Measurements from ENCODE around the gene NUP62CL. TPM values are rescaled to one million over a fixed set of nuclear protein-coding genes. Genes with fewer than 3 reads are reported as not detected.

Gene NUP62CL, protein sequence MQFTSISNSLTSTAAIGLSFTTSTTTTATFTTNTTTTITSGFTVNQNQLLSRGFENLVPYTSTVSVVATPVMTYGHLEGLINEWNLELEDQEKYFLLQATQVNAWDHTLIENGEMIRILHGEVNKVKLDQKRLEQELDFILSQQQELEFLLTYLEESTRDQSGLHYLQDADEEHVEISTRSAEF
- polyA plus RNA-seq (2013, experiment 1 of 2): 7.0 TPM
- polyA plus RNA-seq (2013, experiment 2 of 2): 4.4 TPM

DNA sequence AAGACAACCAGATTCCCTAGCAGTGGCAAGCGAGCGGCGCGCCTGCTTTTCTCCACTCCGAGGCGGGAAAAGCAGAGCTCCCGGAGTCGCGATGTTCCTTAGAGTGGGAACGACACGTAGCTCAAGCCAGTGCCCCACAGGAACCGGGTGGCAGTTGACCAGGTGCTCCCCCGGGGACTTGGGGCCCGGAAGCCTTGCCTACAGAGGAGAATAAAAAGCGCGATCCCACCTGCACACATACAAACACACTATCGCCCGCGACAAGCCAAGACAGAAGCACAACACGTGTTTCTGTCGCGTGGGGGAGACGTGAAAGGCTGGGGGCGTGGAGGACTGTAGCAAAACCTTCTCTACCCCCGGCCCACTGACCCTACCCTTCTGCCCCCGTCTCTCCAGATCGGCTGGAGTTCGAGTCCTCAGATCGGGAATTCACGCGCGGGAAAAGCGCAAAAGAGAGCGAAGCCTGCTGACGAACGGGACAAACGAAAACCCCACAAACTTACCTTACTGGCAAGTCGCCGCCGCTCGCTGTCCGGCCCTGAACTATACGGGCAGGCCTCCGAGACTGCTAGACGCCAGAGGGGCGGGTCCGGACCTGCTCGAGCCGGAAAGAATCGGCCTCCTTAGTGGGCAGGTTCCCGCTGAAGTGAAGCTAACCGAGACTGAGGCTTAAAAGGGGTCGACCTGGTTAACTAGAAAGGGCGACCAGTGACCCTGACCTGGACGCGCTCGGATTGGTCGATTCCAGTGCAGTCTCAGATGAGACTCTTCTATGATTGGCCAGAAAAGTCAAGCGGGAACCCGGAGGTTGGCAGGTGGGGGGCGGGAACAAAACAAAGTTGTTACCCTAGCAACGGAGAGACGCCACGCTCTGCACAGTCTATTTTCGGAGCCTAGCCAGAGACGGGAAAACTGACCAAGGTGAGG, at the start of gene NUP62CL, which contains the start of gene DNAAF6:
Gene NUP62CL (minus strand): TSS at position 664 of the 927 bp plus-strand sequence. CDS start 31,287 bp downstream, outside the sequence.
Gene DNAAF6 (plus strand): TSS at position 842 of the 927 bp plus-strand sequence. CDS start 6,265 bp downstream, outside the sequence.
- no peaks in the 10 kb centered on the region for H3K36me3 ChIP-seq (ENCODE audit: control insufficient read depth, insufficient read depth, low read length)
- peak within 1 kb of the TSS; percentile 66 for H3K27ac ChIP-seq (ENCODE audit: low read depth, low read length, severe bottlenecking)
- 0 to 2% methylated on average over 23 to 28 of the region's 66 CpGs for WGBS, 2 experiments (ENCODE audit: insufficient coverage in 2 of 2)
- H3K9me3 ChIP-seq (ENCODE audit: control insufficient read depth, low read length): no peaks in the 10 kb centered on the region
- no peaks in the 10 kb centered on the region for H3K4me1 ChIP-seq (ENCODE audit: control insufficient read depth, insufficient read depth, low read length, poor library complexity, severe bottlenecking)
- H3K4me3 ChIP-seq (ENCODE audit: extremely low read depth, insufficient read depth, low read length, poor library complexity, severe bottlenecking): peak within 1 kb of the TSS; percentile 51

DNA sequence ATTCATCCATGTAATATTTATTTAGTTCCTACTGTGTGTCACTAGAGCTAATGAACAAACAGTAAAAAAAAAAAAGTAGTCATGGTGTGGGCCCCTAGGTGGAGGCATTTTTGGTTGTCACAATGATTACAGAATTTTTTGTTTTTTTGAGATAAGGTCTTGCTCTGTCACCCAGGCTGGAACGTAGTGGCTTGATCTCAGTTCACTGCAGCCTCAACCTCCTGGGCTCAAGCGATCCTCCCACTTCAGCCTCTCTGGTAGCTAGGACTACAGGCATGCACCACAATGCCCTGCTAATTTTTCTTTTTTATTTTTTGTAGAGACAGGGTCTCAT, 22.2 kb upstream of the NUP62CL start:
- H3K4me1 ChIP-seq (ENCODE audit: control insufficient read depth, insufficient read depth, low read length, poor library complexity, severe bottlenecking): no peaks in the 10 kb centered on the region
- no peaks in the 10 kb centered on the region for H3K36me3 ChIP-seq (ENCODE audit: control insufficient read depth, insufficient read depth, low read length)
- no peaks in the 10 kb centered on the region for H3K9me3 ChIP-seq (ENCODE audit: control insufficient read depth, low read length)
- H3K4me3 ChIP-seq (ENCODE audit: extremely low read depth, insufficient read depth, low read length, poor library complexity, severe bottlenecking): no peak overlapping the region
- H3K27ac ChIP-seq (ENCODE audit: low read depth, low read length, severe bottlenecking): no peak overlapping the region
- WGBS, 2 experiments (ENCODE audit: insufficient coverage in 2 of 2): 60 to 100% methylated on average over 1 of the region's 2 CpGs

DNA sequence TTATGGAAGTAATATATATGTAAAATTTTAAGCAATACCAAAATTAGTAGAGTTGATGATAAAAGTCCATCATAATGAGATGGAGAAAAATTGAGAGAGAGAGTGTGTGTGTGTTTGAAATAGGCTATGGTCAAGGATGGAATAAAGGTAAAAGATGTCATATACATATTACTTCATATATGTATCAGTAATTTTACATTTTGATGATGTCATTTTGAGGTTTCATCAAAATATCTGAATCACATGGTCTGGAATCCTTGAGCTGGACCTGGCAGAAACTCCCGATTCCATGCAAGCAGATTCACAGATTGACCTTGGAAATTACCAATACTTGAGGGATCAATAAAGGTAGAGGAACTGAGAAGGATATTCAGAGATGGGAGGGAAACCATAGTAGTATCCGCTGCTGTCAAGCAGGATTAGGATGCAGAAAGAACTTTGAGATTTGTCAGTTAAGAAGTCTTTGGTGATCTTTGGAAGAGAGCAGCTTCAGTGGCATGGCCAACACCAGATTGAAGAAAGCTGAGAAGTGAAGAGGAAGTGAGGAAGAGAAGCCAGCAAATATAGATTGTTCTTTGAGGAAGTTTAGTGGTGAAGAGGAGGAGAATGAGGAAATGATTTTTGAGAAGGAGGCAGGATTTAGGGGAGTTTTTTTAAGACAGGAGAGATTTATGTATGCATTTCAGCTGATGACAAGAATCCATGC, 21.7 kb upstream of the NUP62CL start:
- Histone ChIP-seq H3K27ac (ENCODE audit: low read depth, low read length, severe bottlenecking) (no peak overlapping the region), H3K9me3 (ENCODE audit: control insufficient read depth, low read length) (no peaks in the 10 kb centered on the region), H3K36me3 (ENCODE audit: control insufficient read depth, insufficient read depth, low read length) (no peaks in the 10 kb centered on the region), H3K4me3 (ENCODE audit: extremely low read depth, insufficient read depth, low read length, poor library complexity, severe bottlenecking) (no peak overlapping the region), H3K4me1 (ENCODE audit: control insufficient read depth, insufficient read depth, low read length, poor library complexity, severe bottlenecking) (no peaks in the 10 kb centered on the region)
- WGBS, 2 experiments (ENCODE audit: insufficient coverage in 2 of 2): 86 to 100% methylated on average over 1 of the region's 2 CpGs

DNA sequence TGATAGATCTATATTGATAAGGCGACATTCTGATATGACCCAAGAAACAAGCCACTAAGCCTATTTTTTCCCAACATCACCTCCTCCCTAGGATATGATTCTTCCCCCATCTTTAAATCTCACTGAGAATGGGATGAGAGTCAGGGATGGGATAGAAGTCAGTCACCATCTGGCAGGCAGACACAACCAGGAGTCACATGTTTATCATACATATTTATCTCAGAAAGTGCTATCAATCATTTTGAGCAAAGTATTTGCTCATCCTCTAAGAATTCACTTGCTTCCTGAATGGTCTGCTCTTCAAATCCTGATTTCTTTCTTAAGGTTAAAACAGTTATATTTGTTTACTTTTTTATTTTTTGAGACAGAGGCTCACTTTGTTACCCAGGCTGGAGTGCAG, 20.5 kb upstream of the NUP62CL start:
- no peaks in the 10 kb centered on the region for H3K36me3 ChIP-seq (ENCODE audit: control insufficient read depth, insufficient read depth, low read length)
- no CpG with 5 or more reads among the region's 1 CpG for WGBS, 2 experiments (ENCODE audit: insufficient coverage in 2 of 2)
- H3K9me3 ChIP-seq (ENCODE audit: control insufficient read depth, low read length): no peaks in the 10 kb centered on the region
- no peaks in the 10 kb centered on the region for H3K4me1 ChIP-seq (ENCODE audit: control insufficient read depth, insufficient read depth, low read length, poor library complexity, severe bottlenecking)
- H3K4me3 ChIP-seq (ENCODE audit: extremely low read depth, insufficient read depth, low read length, poor library complexity, severe bottlenecking): no peak overlapping the region
- no peak overlapping the region for H3K27ac ChIP-seq (ENCODE audit: low read depth, low read length, severe bottlenecking)

DNA sequence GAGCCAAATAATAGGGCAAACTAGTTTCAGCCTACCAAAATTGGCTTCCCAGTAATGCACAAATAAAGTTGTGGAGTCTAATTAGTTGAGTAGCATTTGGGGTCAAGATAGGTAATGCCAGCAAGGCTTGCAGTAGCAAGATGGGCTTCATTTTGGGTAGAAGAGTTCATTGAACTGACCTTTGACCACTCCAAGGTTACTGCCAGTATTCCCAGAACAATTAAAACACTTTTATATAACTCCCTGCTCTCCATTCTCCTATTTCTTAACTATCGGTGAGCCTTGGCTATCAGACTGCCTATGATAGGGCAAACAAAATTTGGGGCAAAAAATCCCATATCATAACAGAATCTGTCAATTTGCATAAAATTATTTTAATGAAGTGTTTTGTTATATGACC, 7.2 kb upstream of the NUP62CL start:
- H3K4me3 ChIP-seq (ENCODE audit: extremely low read depth, insufficient read depth, low read length, poor library complexity, severe bottlenecking): no peak overlapping the region
- no CpG with 5 or more reads among the region's 1 CpG for WGBS, 2 experiments (ENCODE audit: insufficient coverage in 2 of 2)
- no peaks in the 10 kb centered on the region for H3K4me1 ChIP-seq (ENCODE audit: control insufficient read depth, insufficient read depth, low read length, poor library complexity, severe bottlenecking)
- H3K27ac ChIP-seq (ENCODE audit: low read depth, low read length, severe bottlenecking): no peak overlapping the region
- H3K9me3 ChIP-seq (ENCODE audit: control insufficient read depth, low read length): no peaks in the 10 kb centered on the region
- H3K36me3 ChIP-seq (ENCODE audit: control insufficient read depth, insufficient read depth, low read length): no peaks in the 10 kb centered on the region

DNA sequence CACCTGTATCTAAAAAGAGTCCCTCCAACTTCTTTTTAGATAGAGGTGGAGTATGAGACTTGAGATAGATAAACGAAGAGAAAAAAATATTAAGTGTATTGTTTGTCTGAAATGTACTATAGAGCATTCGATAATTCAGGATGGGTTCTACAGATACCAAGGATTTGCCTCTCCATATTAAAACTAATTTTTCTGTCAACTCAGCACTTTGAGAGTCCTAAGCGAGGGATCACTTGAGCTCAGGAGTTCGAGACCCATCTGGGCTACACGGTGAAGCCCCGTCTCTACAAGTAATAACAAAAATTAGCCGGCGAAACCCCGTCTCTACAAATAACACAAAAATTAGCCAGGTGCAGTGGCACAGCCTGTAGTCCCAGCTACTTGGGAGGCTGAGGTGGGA, 1.7 kb upstream of the NUP62CL start:
- H3K36me3 ChIP-seq (ENCODE audit: control insufficient read depth, insufficient read depth, low read length): no peaks in the 10 kb centered on the region
- WGBS, 2 experiments (ENCODE audit: insufficient coverage in 2 of 2): 63 to 100% methylated on average over 1 to 2 of the region's 9 CpGs

DNA sequence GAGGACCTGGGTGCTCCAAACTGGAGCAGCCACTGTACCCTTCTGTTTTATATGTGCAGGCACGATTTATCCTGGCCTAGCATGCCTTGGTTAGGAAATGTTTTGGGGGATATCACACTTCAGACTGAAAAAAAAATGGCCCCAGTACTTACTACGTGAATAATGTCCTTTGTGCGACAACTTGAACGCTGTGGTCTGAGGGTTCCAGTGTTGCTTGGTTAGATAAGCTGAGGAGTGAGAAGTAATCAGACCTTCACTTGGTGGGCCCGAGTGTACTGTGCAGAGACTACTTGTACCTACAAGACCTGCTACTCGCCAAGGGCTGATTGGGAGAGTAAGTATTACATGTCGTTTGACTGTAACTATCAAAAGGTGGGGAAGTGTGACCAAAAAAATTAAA, 856 bp upstream of the NUP62CL start:
- Histone ChIP-seq H3K27ac (ENCODE audit: low read depth, low read length, severe bottlenecking) (no peak overlapping the region), H3K4me3 (ENCODE audit: extremely low read depth, insufficient read depth, low read length, poor library complexity, severe bottlenecking) (no peak overlapping the region), H3K4me1 (ENCODE audit: control insufficient read depth, insufficient read depth, low read length, poor library complexity, severe bottlenecking) (no peaks in the 10 kb centered on the region), H3K9me3 (ENCODE audit: control insufficient read depth, low read length) (no peaks in the 10 kb centered on the region), H3K36me3 (ENCODE audit: control insufficient read depth, insufficient read depth, low read length) (no peaks in the 10 kb centered on the region)
- 80 to 100% methylated on average over 1 to 2 of the region's 7 CpGs for WGBS, 2 experiments (ENCODE audit: insufficient coverage in 2 of 2)

More for the DNA sequence above, 1.7 kb upstream of the NUP62CL start:
- no peak overlapping the region for H3K4me3 ChIP-seq (ENCODE audit: extremely low read depth, insufficient read depth, low read length, poor library complexity, severe bottlenecking)
- no peaks in the 10 kb centered on the region for H3K9me3 ChIP-seq (ENCODE audit: control insufficient read depth, low read length)
- H3K4me1 ChIP-seq (ENCODE audit: control insufficient read depth, insufficient read depth, low read length, poor library complexity, severe bottlenecking): no peaks in the 10 kb centered on the region
- H3K27ac ChIP-seq (ENCODE audit: low read depth, low read length, severe bottlenecking): no peak overlapping the region

DNA sequence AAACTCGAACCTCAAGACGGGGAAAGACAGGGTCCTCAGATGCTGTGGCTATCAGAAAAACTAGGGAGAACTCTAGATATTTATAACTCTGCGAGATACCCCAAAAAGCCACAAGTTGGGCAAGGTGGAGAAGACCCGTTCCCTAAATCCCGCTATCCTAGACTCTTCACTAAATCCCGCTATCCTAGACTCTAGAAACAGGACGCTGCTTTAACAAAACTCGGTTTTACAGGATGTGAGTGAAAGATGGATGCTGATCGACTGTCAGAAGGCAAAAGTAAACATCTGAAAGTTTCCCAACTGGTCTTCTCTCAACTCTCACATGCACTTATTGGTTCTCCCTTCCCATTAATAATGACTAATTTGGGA, 448 bp upstream of the NUP62CL start:
- Histone ChIP-seq H3K36me3 (ENCODE audit: control insufficient read depth, insufficient read depth, low read length) (no peaks in the 10 kb centered on the region), H3K9me3 (ENCODE audit: control insufficient read depth, low read length) (no peaks in the 10 kb centered on the region), H3K4me1 (ENCODE audit: control insufficient read depth, insufficient read depth, low read length, poor library complexity, severe bottlenecking) (no peaks in the 10 kb centered on the region), H3K4me3 (ENCODE audit: extremely low read depth, insufficient read depth, low read length, poor library complexity, severe bottlenecking) (peak overlapping the region; percentile 51), H3K27ac (ENCODE audit: low read depth, low read length, severe bottlenecking) (no peak overlapping the region)
- 60% methylated on average over 2 of the region's 9 CpGs; no CpG with 5 or more reads in 1 of the 2 experiments for WGBS, 2 experiments (ENCODE audit: insufficient coverage in 2 of 2)

DNA sequence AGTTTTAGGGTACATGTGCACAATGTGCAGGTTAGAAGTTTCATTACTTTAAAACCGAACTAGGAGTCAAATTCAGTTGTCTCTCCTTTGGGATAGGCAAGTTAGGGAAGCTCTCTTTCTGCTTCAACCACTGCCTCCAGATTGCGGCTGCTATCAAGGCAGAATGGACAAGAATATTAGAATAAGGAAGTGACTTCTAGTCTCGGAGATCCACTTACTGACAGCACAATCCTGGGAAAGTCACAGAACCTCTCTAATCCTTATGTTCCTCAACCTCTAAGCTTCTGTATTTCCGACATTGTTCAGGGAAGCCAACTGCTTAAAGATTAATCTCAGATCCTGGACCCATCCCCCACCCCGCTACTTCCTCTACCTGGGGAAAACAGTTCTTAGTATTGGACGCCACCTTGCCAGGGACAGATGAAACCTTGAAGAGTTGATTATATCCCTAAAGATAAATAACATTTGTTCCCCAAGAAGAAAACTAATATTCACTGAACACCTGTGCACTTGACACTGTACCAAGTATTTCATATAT, 2.1 kb downstream of the NUP62CL start:
- Histone ChIP-seq H3K4me3 (ENCODE audit: extremely low read depth, insufficient read depth, low read length, poor library complexity, severe bottlenecking) (no peak overlapping the region), H3K27ac (ENCODE audit: low read depth, low read length, severe bottlenecking) (no peak overlapping the region), H3K36me3 (ENCODE audit: control insufficient read depth, insufficient read depth, low read length) (no peaks in the 10 kb centered on the region), H3K9me3 (ENCODE audit: control insufficient read depth, low read length) (no peaks in the 10 kb centered on the region), H3K4me1 (ENCODE audit: control insufficient read depth, insufficient read depth, low read length, poor library complexity, severe bottlenecking) (no peaks in the 10 kb centered on the region)
- WGBS, 2 experiments (ENCODE audit: insufficient coverage in 2 of 2): 60% methylated on average over 1 of the region's 6 CpGs; no CpG with 5 or more reads in 1 of the 2 experiments

DNA sequence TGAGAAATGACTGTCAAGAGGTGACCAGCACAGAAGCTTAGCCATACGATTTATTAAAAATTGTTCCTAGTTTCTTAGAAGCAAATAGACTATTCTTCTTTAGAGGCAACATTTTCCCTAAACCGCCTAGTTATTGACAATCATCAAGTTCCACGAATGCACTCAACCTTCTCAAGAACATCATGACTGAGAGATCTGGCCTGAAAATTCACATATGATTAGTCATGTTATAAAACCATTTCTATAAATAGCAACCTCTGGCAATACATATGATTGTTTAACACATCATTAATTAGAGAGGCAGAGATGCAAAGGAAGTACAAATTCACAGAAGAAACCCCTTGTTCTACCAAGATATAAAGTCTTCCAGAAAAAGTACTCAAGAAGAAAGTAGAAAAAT, 6.7 kb downstream of the NUP62CL start:
- Histone ChIP-seq H3K27ac (ENCODE audit: low read depth, low read length, severe bottlenecking) (no peak overlapping the region), H3K4me3 (ENCODE audit: extremely low read depth, insufficient read depth, low read length, poor library complexity, severe bottlenecking) (no peak overlapping the region), H3K36me3 (ENCODE audit: control insufficient read depth, insufficient read depth, low read length) (no peaks in the 10 kb centered on the region), H3K4me1 (ENCODE audit: control insufficient read depth, insufficient read depth, low read length, poor library complexity, severe bottlenecking) (no peaks in the 10 kb centered on the region), H3K9me3 (ENCODE audit: control insufficient read depth, low read length) (no peaks in the 10 kb centered on the region)
- WGBS, 2 experiments (ENCODE audit: insufficient coverage in 2 of 2): no CpG with 5 or more reads among the region's 3 CpGs

Measured in mesodermal cell (in vitro differentiated cells).